CMK (cell line): Measurements from ENCODE around the gene SERPINA6.
"Not testable (repeated sequence)": the region's sequence is repeated elsewhere in the genome, so short reads cannot be mapped to it uniquely, and the experiment has no call there.

Experiments
- DNase-seq: peaks from one replicate; pipeline ENCODE4 v3.0.0-alpha.2; 2010; ENCODE audit warnings: low read depth

The SERPINA6 gene

GRCh38 chr14:94292526-94292871 is 30.6 kb downstream of the SERPINA6 start:
- DNase-seq: no peak

DNA sequence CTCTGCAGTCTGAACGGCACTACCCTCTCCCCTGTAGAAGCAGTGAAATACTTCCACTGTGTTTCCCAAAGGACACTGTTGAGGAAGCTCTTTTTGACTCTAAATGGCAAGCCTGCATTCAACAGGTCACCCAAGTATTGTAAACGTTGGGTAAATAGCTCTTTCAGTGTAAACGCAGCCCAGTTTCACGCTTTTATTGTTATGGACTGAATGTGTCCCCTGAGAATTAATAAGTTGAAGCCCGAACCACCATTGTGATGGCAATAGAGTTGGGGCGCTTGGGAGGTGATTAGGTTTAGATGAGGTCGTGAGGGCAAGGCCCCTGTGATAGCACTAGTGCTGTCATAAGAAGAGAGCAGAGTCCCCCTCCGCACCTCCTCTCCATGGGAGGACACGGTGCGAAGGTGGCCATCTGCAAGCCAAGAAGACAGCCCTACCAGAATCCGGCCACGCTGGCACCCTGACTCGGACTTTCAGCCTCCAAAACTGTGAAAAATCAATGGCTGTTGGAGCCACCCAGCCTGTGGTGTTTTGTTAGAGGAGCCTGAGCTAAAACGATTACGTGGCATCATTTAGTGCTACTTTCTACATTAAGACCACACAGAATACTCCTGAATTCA is 31.1 kb downstream of the SERPINA6 start:
- no peak for DNase-seq

GRCh38 chr14:94291159-94291905 is 31.8 kb downstream of the SERPINA6 start:
- no peak for DNase-seq

DNA sequence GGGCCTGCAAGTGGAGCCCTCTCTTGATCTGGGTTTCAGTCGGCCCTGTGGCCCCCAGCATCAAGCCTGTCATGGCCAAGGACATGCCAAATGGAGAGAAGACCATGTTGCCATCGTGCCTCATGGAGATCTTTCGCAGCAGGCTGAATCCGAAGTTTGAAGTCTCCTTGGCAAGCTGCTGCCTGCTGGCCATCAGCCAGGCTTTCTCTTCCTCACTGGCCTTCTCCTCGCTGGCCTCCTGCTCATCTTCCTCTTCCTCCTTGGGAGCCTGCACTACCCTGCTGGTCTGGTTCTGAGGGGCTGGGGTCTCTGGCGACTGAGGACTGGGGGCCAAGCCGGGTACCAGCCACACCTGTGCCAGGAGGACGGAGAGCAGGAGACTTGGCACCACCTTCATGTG is 32.9 kb downstream of the SERPINA6 start:
- no peak for DNase-seq

DNA sequence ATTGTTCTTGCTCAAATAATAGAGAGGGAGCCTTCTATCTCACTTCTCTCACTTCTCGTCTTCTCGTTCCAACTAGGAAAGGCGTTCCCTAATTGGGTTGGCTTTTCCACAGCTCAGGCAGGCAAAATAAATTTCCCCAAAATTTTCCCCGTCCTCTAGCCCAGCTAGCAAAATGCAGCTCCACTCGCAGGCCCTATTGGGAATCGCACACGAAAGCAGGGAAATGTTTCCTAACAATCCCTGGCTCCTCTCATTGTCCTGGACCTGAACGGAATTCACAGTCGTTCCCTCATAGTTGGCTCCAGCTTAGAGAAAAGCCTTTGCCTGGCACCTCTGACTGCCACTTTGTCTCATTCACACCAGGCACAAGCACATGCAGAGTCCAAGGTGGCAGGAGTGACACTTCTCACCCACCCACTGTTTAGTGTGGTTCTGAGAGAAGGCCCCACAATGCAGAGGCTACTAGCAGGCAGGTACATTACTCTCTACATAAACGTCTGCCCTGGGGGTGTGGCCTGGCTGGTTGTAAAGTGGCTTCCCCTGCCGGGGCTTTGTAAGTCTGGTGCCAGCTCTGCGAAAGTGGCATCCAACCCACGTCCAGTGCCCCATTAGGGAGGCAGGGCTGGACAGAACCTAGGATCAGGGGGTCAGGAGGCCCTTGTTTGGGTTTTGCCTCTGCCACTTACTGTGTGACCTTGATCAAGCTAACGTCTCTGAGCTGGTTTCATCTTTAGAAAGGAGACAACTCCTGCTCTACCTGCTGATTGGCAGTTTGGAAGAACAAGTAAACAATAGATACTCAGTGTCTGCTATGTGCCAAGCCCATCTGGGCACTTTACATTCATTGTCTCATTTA is 34.3 kb downstream of the SERPINA6 start:
- DNase-seq: no peak

GRCh38 chr14:94285158-94285557 is 38.0 kb downstream of the SERPINA6 start:
- no peak for DNase-seq

DNA sequence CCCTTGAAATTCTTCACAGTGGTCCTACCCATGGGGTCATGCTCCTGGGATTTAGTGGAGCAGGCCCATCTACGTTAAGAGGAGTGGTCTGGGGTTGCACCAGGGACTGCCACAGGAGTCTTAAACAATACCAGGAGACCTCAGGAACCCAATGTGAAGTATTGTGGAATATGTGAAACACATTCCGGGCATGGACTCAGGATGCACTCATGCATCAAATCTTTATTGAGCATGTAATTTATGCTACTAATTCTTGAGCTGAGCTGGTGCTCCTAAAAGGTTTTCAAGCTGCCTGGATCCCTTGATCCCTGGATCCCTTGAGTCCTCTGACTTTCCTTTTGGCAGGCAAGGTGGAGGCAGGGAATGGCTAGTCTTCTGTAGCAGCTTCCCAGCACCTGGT is 38.9 kb downstream of the SERPINA6 start:
- no peak for DNase-seq

- no peak for DNase-seq
These were observed 40.0 kb downstream of the SERPINA6 start for GRCh38 chr14:94282991-94283723.

GRCh38 chr14:94278731-94279130 is 44.4 kb downstream of the SERPINA6 start:
- no peak for DNase-seq

DNA sequence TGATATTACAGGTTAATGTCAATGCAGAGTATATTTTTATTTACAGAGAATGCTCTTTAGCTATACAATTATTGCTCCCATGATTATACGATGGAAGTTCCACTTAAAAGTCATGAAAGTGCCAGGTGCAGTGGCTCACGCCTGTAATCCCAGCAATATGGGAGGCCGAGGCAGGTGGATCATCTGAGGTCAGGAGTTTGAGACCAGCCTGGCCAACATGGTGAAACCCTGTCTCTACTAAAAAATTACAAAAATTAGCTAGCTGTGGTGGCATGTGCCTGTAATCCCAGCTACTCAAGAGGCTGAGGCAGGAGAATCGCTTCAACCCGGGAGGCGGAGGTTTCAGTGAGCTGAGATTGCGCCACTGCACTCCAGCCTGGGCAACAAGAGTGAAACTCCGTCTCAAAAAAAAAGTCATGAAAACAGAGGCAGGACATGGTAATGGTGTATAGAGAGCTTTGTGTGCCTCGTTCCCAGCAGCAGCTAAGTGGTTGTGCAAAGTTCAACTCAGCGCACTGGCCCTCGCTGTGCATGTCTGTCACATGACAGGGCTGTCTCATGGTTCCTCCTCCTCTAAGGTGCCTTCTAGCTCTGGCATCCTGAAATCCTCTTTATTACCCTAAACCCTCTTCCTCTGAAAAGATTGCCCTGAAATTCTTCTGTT is 46.1 kb downstream of the SERPINA6 start:
- not testable (repeated sequence) for DNase-seq

DNA sequence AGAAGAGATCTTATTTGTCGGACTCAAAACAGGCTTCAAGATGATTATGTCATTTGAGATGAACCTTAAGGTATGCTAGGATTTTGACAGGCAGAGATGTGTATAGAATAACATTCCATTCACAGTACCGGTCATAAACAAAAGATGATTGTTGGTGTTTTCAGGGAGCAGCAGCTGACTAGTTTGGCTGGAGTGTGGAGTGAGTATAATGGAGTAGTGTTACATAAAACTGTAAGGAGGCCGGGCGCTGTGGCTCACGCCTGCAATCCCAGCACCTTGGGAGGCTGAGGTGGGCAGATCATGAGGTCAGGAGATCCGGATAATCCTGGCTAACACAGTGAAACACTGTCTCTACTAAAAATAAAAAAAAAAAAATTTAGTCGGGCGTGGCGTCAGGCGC is 54.0 kb downstream of the SERPINA6 start:
- DNase-seq: no peak

DNA sequence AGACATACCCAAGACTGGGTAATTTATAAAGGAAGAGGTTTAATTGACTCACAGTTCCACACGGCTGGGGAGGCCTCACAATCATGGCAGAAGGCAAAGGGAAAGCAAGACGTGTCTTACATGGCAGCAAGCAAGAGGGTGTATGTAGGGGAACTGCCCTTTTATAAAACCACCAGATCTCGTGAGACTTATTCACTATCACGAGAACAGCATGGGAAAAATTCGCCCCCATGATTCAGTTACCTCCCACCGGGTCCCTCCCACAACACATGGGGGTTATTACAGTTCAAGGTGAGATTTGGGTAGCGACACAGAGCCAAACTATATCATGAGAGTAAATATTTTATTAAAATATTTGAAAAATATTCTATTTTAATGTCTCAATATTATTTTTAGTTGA is 54.6 kb downstream of the SERPINA6 start:
- DNase-seq: not testable (repeated sequence)

DNA sequence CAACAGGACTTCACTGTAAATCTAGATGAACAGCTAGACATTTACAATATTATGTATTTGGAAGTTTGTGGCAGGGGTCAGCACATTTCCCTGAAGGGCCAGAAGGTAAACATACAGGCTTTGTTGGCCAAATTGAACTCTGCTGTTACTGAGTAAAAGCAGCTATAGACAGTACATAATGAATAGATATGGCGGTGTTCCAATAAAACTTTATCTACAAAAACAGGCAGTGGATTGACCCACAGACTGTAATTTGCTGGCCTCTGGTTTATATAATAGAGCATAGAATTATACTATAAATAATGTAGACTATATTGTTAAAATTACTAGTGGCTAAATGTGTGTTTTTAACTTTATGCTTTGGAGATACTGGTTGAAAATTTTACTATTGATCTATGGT is 55.8 kb downstream of the SERPINA6 start:
- DNase-seq: no peak

GRCh38 chr14:94264195-94264594 is 58.9 kb downstream of the SERPINA6 start:
- not testable (repeated sequence) for DNase-seq
